ENCODE results near the gene ROR1. TPM values are rescaled to one million over a fixed set of nuclear protein-coding genes. Genes with fewer than 3 reads are reported as not detected.

Gene ROR1
- total RNA-seq, 1 donor from 2014 or later, result 131 TPM

DNA sequence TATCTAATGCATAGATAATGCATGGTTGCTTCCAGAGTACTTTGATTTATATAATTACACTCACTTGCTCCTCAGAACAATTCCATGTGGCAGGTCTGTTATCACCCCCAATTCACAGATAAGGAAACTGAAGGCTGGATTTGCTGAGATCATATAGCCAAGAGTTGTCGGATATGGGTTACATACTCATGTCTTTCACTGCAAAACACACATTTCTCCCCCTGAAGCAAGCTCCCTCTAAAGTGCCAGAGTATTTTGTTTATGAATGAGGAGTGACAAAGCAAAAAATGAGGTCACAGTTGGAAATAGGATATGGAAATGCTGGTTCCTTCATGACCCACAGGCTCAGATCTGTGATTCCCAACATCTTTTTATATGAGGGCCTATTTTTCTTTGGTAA is 134.2 kb downstream of the ROR1 start:
- no peak for DNase-seq (ENCODE audit: low spot score)
- Mint-ChIP-seq H3K27ac (ENCODE audit: unreplicated experiment) (peak overlapping the region; percentile 75), H3K36me3 (ENCODE audit: low read depth) (no peaks in the 10 kb centered on the region), H3K27me3 (ENCODE audit: low read depth) (no peaks in the 10 kb centered on the region), H3K9me3 (ENCODE audit: low read depth) (no peaks in the 10 kb centered on the region), H3K4me1 (ENCODE audit: low read depth) (peaks cover 90% of the 10 kb centered on the region), H3K4me3 (ENCODE audit: unreplicated experiment) (no peak overlapping the region)
- TF ChIP-seq CTCF (IDR thresholded peaks at IDR 0.05), result no peak

GRCh38 chr1:63909526-63909925 is 135.7 kb downstream of the ROR1 start:
- peaks cover 91% of the 10 kb centered on the region for H3K4me1 Mint-ChIP-seq (ENCODE audit: low read depth)
- no peak for DNase-seq (ENCODE audit: low spot score)
- H3K36me3 Mint-ChIP-seq (ENCODE audit: low read depth), result peaks cover 3% of the 10 kb centered on the region
- TF ChIP-seq CTCF (IDR thresholded peaks at IDR 0.05), result no peak
- no peaks in the 10 kb centered on the region for H3K9me3 Mint-ChIP-seq (ENCODE audit: low read depth)
- H3K4me3 Mint-ChIP-seq (ENCODE audit: unreplicated experiment), result no peak overlapping the region
- no peaks in the 10 kb centered on the region for H3K27me3 Mint-ChIP-seq (ENCODE audit: low read depth)
- peak overlapping the region; percentile 3 for H3K27ac Mint-ChIP-seq (ENCODE audit: unreplicated experiment)

GRCh38 chr1:63911049-63911448 is 137.2 kb downstream of the ROR1 start:
- Mint-ChIP-seq H3K9me3 (ENCODE audit: low read depth) (no peaks in the 10 kb centered on the region), H3K27me3 (ENCODE audit: low read depth) (no peaks in the 10 kb centered on the region), H3K4me1 (ENCODE audit: low read depth) (peaks cover 94% of the 10 kb centered on the region), H3K36me3 (ENCODE audit: low read depth) (peaks cover 3% of the 10 kb centered on the region), H3K4me3 (ENCODE audit: unreplicated experiment) (no peak overlapping the region), H3K27ac (ENCODE audit: unreplicated experiment) (peak overlapping the region; percentile 6)
- no peak for DNase-seq (ENCODE audit: low spot score)
- no peak for TF ChIP-seq CTCF (IDR thresholded peaks at IDR 0.05)

GRCh38 chr1:63912643-63913042 is 138.8 kb downstream of the ROR1 start:
- no peak for TF ChIP-seq CTCF (IDR thresholded peaks at IDR 0.05)
- Mint-ChIP-seq H3K36me3 (ENCODE audit: low read depth) (peaks cover 3% of the 10 kb centered on the region), H3K9me3 (ENCODE audit: low read depth) (no peaks in the 10 kb centered on the region), H3K27ac (ENCODE audit: unreplicated experiment) (peak overlapping the region; percentile 86), H3K27me3 (ENCODE audit: low read depth) (no peaks in the 10 kb centered on the region), H3K4me1 (ENCODE audit: low read depth) (peaks cover 94% of the 10 kb centered on the region), H3K4me3 (ENCODE audit: unreplicated experiment) (no peak overlapping the region)
- DNase-seq (ENCODE audit: low spot score), result no peak

DNA sequence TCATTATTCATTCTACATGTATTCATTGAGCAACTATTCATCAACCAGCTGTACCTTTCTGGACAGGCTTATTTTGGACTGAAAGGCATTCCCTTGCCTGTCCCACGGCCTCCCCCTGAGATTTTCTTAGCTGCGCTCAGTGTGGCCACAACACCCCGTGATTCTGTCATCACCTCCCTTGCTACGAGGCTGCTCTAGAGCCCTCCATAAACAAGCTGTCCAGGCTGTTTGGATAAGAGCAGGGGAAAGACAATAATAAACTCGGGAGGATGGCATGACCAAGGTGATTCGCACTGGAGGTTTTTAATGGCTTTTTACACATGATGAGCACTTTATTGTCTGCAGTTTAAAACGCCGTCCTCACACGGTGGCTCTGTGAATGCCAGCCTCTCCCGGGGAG is 139.7 kb downstream of the ROR1 start:
- Mint-ChIP-seq H3K4me1 (ENCODE audit: low read depth) (peaks cover 94% of the 10 kb centered on the region), H3K27ac (ENCODE audit: unreplicated experiment) (peak overlapping the region; percentile 85), H3K4me3 (ENCODE audit: unreplicated experiment) (peak overlapping the region; percentile 25), H3K27me3 (ENCODE audit: low read depth) (no peaks in the 10 kb centered on the region), H3K36me3 (ENCODE audit: low read depth) (peaks cover 3% of the 10 kb centered on the region), H3K9me3 (ENCODE audit: low read depth) (no peaks in the 10 kb centered on the region)
- no peak for DNase-seq (ENCODE audit: low spot score)
- no peak for TF ChIP-seq CTCF (IDR thresholded peaks at IDR 0.05)
